OCI-LY7 (cell line): Measurements from ENCODE around the gene C13orf42. TPM values are rescaled to one million over a fixed set of nuclear protein-coding genes. Genes with fewer than 3 reads are reported as not detected.
A peak's percentile ranks its signal among the peaks of the same experiment; 100 is the strongest.

Source experiments
- BruUV-seq: library from RNA; stranded (reverse); fragments of 400-500 nt; replicated peaks from 2 replicates; lab custom pipeline; 2021; lab: Mats Ljungman, UMichigan
- CTCF ChIA-PET: fragments of 300-600 bp; sonication (Branson Sonifier 250); formaldehyde crosslinking; loops from one replicate; lab custom pipeline; 2022; ENCODE audit warnings: antibody characterized with exemption; ENCODE audit not compliant: unreplicated experiment; lab: Charles Lee
- POLR2A ChIA-PET: fragments of 300-600 bp; sonication (Branson Sonifier 250); formaldehyde crosslinking; loops from one replicate; lab custom pipeline; 2022; ENCODE audit warnings: antibody characterized with exemption; lab: Charles Lee
- DNase-seq: peaks from one replicate; pipeline ENCODE4 v3.0.0-alpha.2; 2015; ENCODE audit warnings: low spot score
- H2AFZ ChIP-seq: fragments of 200-600 bp; sonication (generic), shearing (Covaris generic); 2 replicates; pipeline ENCODE4 v1.6.1; 2014; ENCODE audit warnings: mild to moderate bottlenecking, antibody characterized with exemption, low read length, moderate library complexity
- H3K27ac ChIP-seq: fragments of 200-600 bp; sonication (generic); 2 replicates; pipeline ENCODE4 v1.5.1; 2014; ENCODE audit warnings: mixed run types, low read depth, mild to moderate bottlenecking, moderate library complexity, low read length, inconsistent platforms; ENCODE audit not compliant: poor library complexity, severe bottlenecking
- H3K36me3 ChIP-seq: fragments of 200-600 bp; sonication (generic); 2 replicates; pipeline ENCODE4 v1.6.1; 2014; ENCODE audit warnings: mild to moderate bottlenecking, antibody characterized with exemption, low read length, moderate library complexity, mixed read lengths; ENCODE audit not compliant: insufficient read depth
- H3K4me1 ChIP-seq: fragments of 200-600 bp; sonication (generic); 2 replicates; pipeline ENCODE4 v1.5.1; 2014; ENCODE audit warnings: mild to moderate bottlenecking, low read length; ENCODE audit not compliant: insufficient read depth, poor library complexity, severe bottlenecking
- H3K4me2 ChIP-seq: fragments of 200-600 bp; sonication (generic); 2 replicates; pipeline ENCODE4 v1.6.1; 2014; ENCODE audit warnings: mild to moderate bottlenecking, low read length
- H3K4me3 ChIP-seq: fragments of 200-600 bp; sonication (generic); 2 replicates; pipeline ENCODE4 v1.5.1; 2014; ENCODE audit warnings: mild to moderate bottlenecking, low read depth, low read length; ENCODE audit not compliant: poor library complexity, severe bottlenecking
- H3K79me2 ChIP-seq: fragments of 200-600 bp; sonication (generic); 2 replicates; pipeline ENCODE4 v1.6.1; 2016; ENCODE audit warnings: low read depth, mild to moderate bottlenecking, low read length, moderate library complexity, mixed read lengths; ENCODE audit not compliant: insufficient read depth
- H3K9me2 ChIP-seq: fragments of 200-600 bp; sonication (generic); 2 replicates; pipeline ENCODE4 v1.6.1; 2016; ENCODE audit warnings: mild to moderate bottlenecking, low read length, mixed read lengths; ENCODE audit not compliant: insufficient read depth
- H3K9me3 ChIP-seq: fragments of 200-600 bp; sonication (generic); 2 replicates; pipeline ENCODE4 v1.6.1; 2014; ENCODE audit warnings: mild to moderate bottlenecking, mixed run types, low read length, mixed read lengths
- H4K20me1 ChIP-seq: fragments of 200-600 bp; sonication (generic); 2 replicates; pipeline ENCODE4 v1.6.1; 2014; ENCODE audit warnings: mild to moderate bottlenecking, antibody characterized with exemption, low read length, moderate library complexity, mixed read lengths; ENCODE audit not compliant: insufficient read depth
- EZH2phosphoT487 ChIP-seq: fragments of 200-600 bp; sonication (generic); IDR thresholded peaks from 2 replicates; pipeline ENCODE4 v1.6.1; 2018; ENCODE audit warnings: low read depth, borderline replicate concordance, mild to moderate bottlenecking, mixed run types, antibody characterized with exemption, low read length, moderate library complexity, mixed read lengths
- intact Hi-C: fragments of 100-400 bp; cut with micrococcal nuclease; formaldehyde crosslinking; loops from one replicate; pipeline ENCODE4 v1.10.0; 2022; ENCODE audit not compliant: unreplicated experiment
- total RNA-seq, 2 experiments: library from RNA; depleted of rRNA in 1 of 2; stranded (reverse); fragments of >200 nt in 1 of 2; shearing (Covaris generic) in 1 of 2; gene quantifications; 2 replicates each; pipeline ENCODE4 v1.2.3, GENCODE V29; 2014 to 2022
- TF ChIP-seq, protein P1 (sequence below): fragments of 200-600 bp; sonication (generic); conservative IDR thresholded peaks from 2 replicates; pipeline ENCODE4 v1.5.1; 2014; ENCODE audit warnings: mild to moderate bottlenecking, antibody characterized with exemption, low read length, moderate library complexity, mixed read lengths

C13orf42 gene
- total RNA-seq, 2 experiments from 2014 or later, result not detected

GRCh38 chr13:51067210-51067701 is 43.8 kb downstream of the C13orf42 start:
- no peaks in the 10 kb centered on the region for H3K9me3 ChIP-seq
- CTCF ChIA-PET, result no interaction called here
- no peak overlapping the region for H3K27ac ChIP-seq
- H3K79me2 ChIP-seq, result no peaks in the 10 kb centered on the region
- H3K36me3 ChIP-seq, result no peaks in the 10 kb centered on the region
- no peak for TF ChIP-seq EZH2phosphoT487
- TF ChIP-seq, protein P1, sequence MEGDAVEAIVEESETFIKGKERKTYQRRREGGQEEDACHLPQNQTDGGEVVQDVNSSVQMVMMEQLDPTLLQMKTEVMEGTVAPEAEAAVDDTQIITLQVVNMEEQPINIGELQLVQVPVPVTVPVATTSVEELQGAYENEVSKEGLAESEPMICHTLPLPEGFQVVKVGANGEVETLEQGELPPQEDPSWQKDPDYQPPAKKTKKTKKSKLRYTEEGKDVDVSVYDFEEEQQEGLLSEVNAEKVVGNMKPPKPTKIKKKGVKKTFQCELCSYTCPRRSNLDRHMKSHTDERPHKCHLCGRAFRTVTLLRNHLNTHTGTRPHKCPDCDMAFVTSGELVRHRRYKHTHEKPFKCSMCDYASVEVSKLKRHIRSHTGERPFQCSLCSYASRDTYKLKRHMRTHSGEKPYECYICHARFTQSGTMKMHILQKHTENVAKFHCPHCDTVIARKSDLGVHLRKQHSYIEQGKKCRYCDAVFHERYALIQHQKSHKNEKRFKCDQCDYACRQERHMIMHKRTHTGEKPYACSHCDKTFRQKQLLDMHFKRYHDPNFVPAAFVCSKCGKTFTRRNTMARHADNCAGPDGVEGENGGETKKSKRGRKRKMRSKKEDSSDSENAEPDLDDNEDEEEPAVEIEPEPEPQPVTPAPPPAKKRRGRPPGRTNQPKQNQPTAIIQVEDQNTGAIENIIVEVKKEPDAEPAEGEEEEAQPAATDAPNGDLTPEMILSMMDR, result no peak
- intact Hi-C loops, result no loop called here
- no peak overlapping the region for H3K4me3 ChIP-seq
- POLR2A ChIA-PET, result no interaction called here
- H3K4me2 ChIP-seq, result no peak overlapping the region
- no peaks in the 10 kb centered on the region for H4K20me1 ChIP-seq
- no peak overlapping the region for H2AFZ ChIP-seq
- no peak for DNase-seq
- H3K9me2 ChIP-seq, result no peaks in the 10 kb centered on the region
- H3K4me1 ChIP-seq, result peaks cover 5% of the 10 kb centered on the region
- no TSS peak for BruUV-seq

GRCh38 chr13:51066091-51066831 is 44.8 kb downstream of the C13orf42 start:
- Histone ChIP-seq H3K4me1 (peaks cover 5% of the 10 kb centered on the region), H4K20me1 (no peaks in the 10 kb centered on the region), H3K4me3 (no peak overlapping the region), H3K36me3 (no peaks in the 10 kb centered on the region), H3K9me3 (no peaks in the 10 kb centered on the region), H3K27ac (no peak overlapping the region), H2AFZ (peak overlapping the region; percentile 42), H3K4me2 (no peak overlapping the region), H3K9me2 (no peaks in the 10 kb centered on the region), H3K79me2 (no peaks in the 10 kb centered on the region)
- CTCF ChIA-PET, result no interaction called here
- no peak for TF ChIP-seq EZH2phosphoT487
- TF ChIP-seq, protein P1, result peak; percentile 47
- no TSS peak for BruUV-seq
- POLR2A ChIA-PET, result no interaction called here
- DNase-seq, result peak; percentile 16
- intact Hi-C loops, result no loop called here
